Osteocyte (in vitro differentiated cells): ENCODE data around the gene IL23R. TPM values are rescaled to one million over a fixed set of nuclear protein-coding genes. Genes with fewer than 3 reads are reported as not detected.

Source experiments
- DNase-seq: peaks from one replicate; pipeline ENCODE4 v3.0.0; 2021; ENCODE audit warnings: mixed read lengths; ENCODE audit not compliant: unreplicated experiment; ENCODE audit errors: extremely low spot score
- H3K27ac Mint-ChIP-seq: one replicate; pipeline ENCODE4 v1.8.0; 2021; ENCODE audit warnings: mild to moderate bottlenecking, mixed read lengths; ENCODE audit not compliant: unreplicated experiment
- H3K27me3 Mint-ChIP-seq: one replicate; pipeline ENCODE4 v1.8.0; 2021; ENCODE audit warnings: mixed read lengths; ENCODE audit not compliant: unreplicated experiment
- H3K36me3 Mint-ChIP-seq: one replicate; pipeline ENCODE4 v1.8.0; 2021; ENCODE audit warnings: mixed read lengths; ENCODE audit not compliant: unreplicated experiment
- H3K4me1 Mint-ChIP-seq: one replicate; pipeline ENCODE4 v1.8.0; 2021; ENCODE audit warnings: mixed read lengths; ENCODE audit not compliant: unreplicated experiment
- H3K4me3 Mint-ChIP-seq: one replicate; pipeline ENCODE4 v1.8.0; 2021; ENCODE audit warnings: mild to moderate bottlenecking, moderate library complexity, mixed read lengths; ENCODE audit not compliant: unreplicated experiment
- H3K9me3 Mint-ChIP-seq: one replicate; pipeline ENCODE4 v1.8.0; 2021; ENCODE audit warnings: mixed read lengths; ENCODE audit not compliant: unreplicated experiment
- CTCF ChIP-seq: fragments of 200-600 bp; sonication (generic); IDR thresholded peaks from 2 replicates; pipeline ENCODE4 v1.5.0; 2021; ENCODE audit warnings: antibody characterized with exemption, mild to moderate bottlenecking, moderate library complexity
- total RNA-seq: library from RNA; stranded (reverse); gene quantifications from 2 replicates; pipeline ENCODE4 v1.2.1, GENCODE V29; 2021

IL23R gene
- total RNA-seq, 1 donor from 2014 or later, result not detected

- Mint-ChIP-seq H3K36me3 (no peaks in the 10 kb centered on the region), H3K27me3 (peaks cover 38% of the 10 kb centered on the region), H3K4me3 (no peak overlapping the region), H3K9me3 (no peaks in the 10 kb centered on the region), H3K27ac (no peak overlapping the region), H3K4me1 (no peaks in the 10 kb centered on the region)
- TF ChIP-seq CTCF, result no peak
- DNase-seq, result no peak
These were observed 96.5 kb downstream of the IL23R start for GRCh38 chr1:67262735-67263134.

DNA sequence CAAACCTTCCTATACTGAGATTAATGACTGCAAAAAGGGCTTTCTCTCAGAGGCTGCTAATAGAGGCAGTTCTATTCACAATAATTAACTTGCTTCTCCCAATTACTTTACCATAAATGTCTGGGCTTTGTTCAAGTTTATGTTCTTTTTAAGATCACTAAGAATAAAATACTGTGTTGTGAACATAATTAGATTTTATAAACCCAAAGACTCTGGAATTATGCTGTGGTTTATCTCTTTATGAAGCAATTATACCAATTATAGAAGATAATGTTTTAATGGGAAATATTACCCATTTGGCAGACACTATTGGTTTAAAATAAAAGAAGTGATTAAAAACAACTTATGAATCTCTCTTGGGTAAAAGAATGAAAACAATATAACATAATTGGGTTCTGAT lies 97.9 kb downstream of the IL23R start:
- TF ChIP-seq CTCF, result no peak
- no peak for DNase-seq
- no peak overlapping the region for H3K4me3 Mint-ChIP-seq
- H3K9me3 Mint-ChIP-seq, result no peaks in the 10 kb centered on the region
- peaks cover 42% of the 10 kb centered on the region for H3K27me3 Mint-ChIP-seq
- H3K27ac Mint-ChIP-seq, result no peak overlapping the region
- H3K36me3 Mint-ChIP-seq, result no peaks in the 10 kb centered on the region
- H3K4me1 Mint-ChIP-seq, result no peaks in the 10 kb centered on the region

- Mint-ChIP-seq H3K4me3 (no peak overlapping the region), H3K9me3 (no peaks in the 10 kb centered on the region), H3K27me3 (peaks cover 41% of the 10 kb centered on the region), H3K36me3 (no peaks in the 10 kb centered on the region), H3K27ac (no peak overlapping the region), H3K4me1 (no peaks in the 10 kb centered on the region)
- no peak for TF ChIP-seq CTCF
- DNase-seq, result no peak
These were observed 98.6 kb downstream of the IL23R start for GRCh38 chr1:67264899-67265298.

- H3K9me3 Mint-ChIP-seq, result no peaks in the 10 kb centered on the region
- H3K4me3 Mint-ChIP-seq, result no peak overlapping the region
- no peak for DNase-seq
- no peaks in the 10 kb centered on the region for H3K36me3 Mint-ChIP-seq
- H3K27ac Mint-ChIP-seq, result no peak overlapping the region
- H3K4me1 Mint-ChIP-seq, result no peaks in the 10 kb centered on the region
- H3K27me3 Mint-ChIP-seq, result peaks cover 25% of the 10 kb centered on the region
- no peak for TF ChIP-seq CTCF
These were observed 102.8 kb downstream of the IL23R start for GRCh38 chr1:67269061-67269460.

- DNase-seq, result no peak
- H3K36me3 Mint-ChIP-seq, result no peaks in the 10 kb centered on the region
- H3K27ac Mint-ChIP-seq, result no peak overlapping the region
- no peaks in the 10 kb centered on the region for H3K4me1 Mint-ChIP-seq
- no peak overlapping the region for H3K4me3 Mint-ChIP-seq
- H3K27me3 Mint-ChIP-seq, result peaks cover 16% of the 10 kb centered on the region
- no peak for TF ChIP-seq CTCF
- no peaks in the 10 kb centered on the region for H3K9me3 Mint-ChIP-seq
These were observed 104.3 kb downstream of the IL23R start for GRCh38 chr1:67270541-67270940.
